G401.6 (cell line): ENCODE data around the gene STMN3.
A peak's percentile ranks its signal among the peaks of the same experiment; 100 is the strongest.
"Not testable (repeated sequence)": the region's sequence is repeated elsewhere in the genome, so short reads cannot be mapped to it uniquely, and the experiment has no call there.

Experiments
- FAIRE-seq: peaks from 2 replicates; lab custom pipeline; 2012; peaks lifted over from hg19 to GRCh38; lab: Jason Lieb, UNC

STMN3 gene

GRCh38 chr20:63678667-63679465, 25.6 kb upstream of the STMN3 start:
- FAIRE-seq = no peak

- no peak for FAIRE-seq
Observed at GRCh38 chr20:63678071-63678470, 24.8 kb upstream of the STMN3 start.

GRCh38 chr20:63675681-63676368, 22.6 kb upstream of the STMN3 start:
- FAIRE-seq = no peak

DNA sequence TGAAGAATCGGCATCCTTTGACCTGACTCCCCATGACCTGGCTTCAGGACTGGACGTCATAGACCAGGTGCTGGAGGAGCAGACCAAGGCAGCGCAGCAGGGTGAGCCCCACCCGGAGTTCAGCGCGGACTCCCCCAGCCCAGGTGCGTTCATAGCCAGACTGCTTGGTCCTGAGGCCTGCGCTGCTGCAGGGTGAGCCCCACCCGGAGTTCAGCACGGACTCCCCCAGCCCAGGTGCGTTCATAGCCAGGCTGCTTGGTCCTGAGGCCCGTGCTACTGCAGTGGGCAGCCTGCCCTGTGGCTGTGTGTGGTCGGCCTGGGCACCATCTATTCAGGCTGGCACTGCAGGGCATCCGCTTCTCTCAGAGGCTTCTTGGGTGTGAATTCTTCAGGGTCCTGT, 20.7 kb upstream of the STMN3 start:
- no peak for FAIRE-seq

DNA sequence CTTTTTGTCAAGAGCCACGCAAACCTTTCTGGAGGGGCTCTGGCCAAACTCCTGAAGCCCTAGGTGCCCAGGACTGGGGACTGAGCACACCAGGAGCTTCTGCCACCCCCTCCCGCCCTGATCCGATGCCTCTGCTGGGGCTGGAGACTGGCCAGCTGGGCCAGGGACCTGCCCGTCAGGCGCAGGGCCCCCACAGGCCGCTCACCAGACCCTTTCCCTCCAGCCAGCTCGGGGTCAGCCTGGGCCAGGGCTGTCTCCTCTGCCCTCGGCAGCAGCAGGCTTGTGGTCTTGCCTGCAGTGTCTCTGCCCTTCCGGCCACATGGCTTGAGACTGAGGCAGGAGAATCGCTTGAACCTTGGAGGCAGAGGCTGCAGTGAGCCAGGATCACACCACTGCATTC, 19.4 kb upstream of the STMN3 start:
- no peak for FAIRE-seq

GRCh38 chr20:63671695-63672094, 18.5 kb upstream of the STMN3 start:
- not testable (repeated sequence) for FAIRE-seq

- no peak for FAIRE-seq
Observed at GRCh38 chr20:63668351-63668750, 15.1 kb upstream of the STMN3 start.

- FAIRE-seq = no peak
Observed at GRCh38 chr20:63667858-63668257, 14.6 kb upstream of the STMN3 start.

GRCh38 chr20:63665708-63666107, 12.5 kb upstream of the STMN3 start:
- FAIRE-seq = no peak

DNA sequence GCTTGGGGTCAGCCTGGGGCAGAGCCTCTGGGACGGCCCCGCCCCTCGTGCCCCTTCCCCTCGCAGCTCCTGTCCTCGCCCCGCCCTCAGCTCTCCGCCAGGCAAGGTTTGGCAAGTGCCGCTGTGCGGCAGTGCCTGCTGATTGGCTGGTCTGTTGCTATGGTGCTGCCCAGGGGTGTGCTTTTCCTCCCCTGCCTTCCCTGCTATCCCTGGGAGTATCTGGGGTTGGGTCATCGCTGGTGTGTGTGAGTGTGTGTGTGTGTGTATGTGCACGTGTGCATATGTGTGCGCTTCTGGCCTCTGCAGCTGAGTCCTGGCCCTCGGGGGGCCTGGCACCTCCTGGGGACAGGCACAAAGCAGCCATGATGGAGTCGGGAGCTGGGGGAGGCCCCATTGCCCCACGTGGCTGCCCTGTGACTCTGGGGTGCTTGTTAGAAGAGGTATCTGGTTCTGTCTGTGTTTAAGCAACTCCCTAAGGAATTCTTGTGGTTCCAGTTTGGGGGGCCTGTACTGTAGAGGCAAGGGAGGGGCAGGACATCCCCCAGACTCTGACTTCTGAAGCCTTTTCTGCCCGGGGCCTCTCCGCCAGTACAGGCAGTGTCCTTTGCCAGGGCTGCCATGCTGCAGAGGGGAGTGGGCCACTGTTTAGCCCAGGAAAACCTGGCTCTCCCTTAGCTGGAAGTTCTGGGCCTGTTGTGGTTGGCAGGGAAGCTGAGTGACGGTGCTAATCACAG, 11.8 kb upstream of the STMN3 start:
- FAIRE-seq = no peak

DNA sequence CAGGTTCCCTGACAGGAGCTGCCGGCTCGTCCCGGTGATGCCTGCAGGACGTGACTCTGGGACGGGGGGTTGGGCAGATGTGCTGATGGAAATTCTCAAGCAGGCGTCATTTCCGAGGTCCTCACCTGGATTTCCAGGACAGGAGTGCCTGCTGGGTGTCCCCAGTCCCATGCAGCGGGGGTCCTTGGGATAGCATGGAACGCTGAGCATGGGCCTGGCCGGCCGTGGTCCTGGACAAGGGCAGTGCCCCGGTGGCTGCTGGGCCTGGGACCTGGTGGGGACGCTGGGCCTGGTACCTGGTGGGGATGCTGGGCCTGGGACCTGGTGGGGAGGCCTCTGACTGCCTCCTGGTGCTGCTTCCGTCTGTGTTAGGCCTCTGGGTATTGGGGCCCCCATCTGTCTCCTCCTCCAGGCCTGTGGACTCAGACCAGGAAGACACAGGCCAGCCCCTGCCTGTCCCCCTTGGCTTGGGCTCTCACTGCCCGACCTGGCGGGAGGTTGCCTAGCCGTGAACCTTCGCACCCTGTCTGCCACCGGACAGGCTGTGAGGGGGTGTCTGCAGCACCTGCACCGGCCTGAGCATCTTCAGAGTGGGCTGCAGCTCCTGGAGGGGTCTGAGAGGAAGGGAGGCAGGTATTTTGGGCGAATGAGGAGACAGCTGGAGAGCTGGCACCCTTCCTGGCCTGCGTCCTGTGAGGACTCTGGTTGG, 11.1 kb upstream of the STMN3 start:
- no peak for FAIRE-seq

- FAIRE-seq = no peak
Observed at GRCh38 chr20:63663332-63664066, 10.3 kb upstream of the STMN3 start.

DNA sequence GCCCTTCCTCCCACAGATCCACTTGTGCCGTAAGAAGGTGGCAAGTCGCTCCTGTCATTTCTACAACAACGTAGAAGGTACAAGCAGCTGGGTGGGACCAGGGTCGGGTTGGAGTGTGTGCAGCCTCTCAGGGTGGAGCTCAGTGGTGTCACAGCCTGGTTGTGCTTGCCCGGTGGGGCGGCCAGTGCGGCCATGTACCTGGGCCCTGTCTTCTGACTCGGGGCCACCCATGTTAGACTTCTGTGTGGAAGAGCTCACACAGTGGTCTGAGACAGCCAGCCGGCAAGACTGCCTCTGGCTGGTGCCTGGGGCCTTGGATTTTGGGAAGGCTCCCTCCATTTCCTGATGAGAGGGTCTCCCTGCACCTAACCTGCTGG, 9.6 kb upstream of the STMN3 start:
- FAIRE-seq = no peak

- FAIRE-seq = no peak
Observed at GRCh38 chr20:63661959-63662812, 9.0 kb upstream of the STMN3 start.

GRCh38 chr20:63661108-63661507, 7.9 kb upstream of the STMN3 start:
- no peak for FAIRE-seq

DNA sequence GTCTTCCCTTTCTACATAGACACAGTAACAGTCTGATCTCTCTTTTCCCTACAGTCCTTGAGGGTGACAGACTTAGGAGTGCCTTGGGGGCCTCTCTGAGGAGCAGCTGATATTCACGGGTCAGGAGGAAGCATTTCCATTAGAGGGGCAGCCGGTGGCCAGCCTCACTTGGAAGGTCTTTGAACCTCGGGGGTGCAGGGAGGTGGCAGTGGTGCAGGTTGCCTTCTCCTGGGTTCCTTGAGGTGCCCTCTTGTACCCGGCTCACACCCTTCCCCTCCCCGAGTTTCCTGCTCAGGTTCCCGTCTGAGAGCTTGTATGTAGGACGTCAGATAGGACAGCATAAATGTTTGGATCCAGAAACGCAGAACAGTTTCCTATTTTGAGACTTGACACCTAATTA, 7.4 kb upstream of the STMN3 start:
- no peak for FAIRE-seq

DNA sequence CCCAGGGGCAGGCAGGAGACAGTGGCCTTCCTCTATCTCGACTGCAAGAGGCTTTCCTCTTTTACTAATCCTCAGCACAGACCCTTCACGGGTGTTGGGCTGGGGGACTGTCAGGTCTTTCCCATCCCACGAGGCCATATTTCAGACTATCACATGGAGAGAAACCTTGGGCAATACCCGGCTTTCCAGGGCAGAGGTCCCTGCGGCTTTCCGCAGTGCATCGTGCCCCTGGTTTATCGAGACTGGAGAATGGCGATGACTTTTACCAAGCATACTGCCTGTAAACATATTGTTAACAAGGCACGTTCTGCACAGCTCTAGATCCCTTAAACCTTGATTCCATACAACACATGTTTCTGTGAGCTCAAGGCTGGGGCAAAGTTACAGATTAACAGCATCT, 7.0 kb upstream of the STMN3 start:
- FAIRE-seq = not testable (repeated sequence)

- no peak for FAIRE-seq
Observed at GRCh38 chr20:63659370-63659769, 6.1 kb upstream of the STMN3 start.

DNA sequence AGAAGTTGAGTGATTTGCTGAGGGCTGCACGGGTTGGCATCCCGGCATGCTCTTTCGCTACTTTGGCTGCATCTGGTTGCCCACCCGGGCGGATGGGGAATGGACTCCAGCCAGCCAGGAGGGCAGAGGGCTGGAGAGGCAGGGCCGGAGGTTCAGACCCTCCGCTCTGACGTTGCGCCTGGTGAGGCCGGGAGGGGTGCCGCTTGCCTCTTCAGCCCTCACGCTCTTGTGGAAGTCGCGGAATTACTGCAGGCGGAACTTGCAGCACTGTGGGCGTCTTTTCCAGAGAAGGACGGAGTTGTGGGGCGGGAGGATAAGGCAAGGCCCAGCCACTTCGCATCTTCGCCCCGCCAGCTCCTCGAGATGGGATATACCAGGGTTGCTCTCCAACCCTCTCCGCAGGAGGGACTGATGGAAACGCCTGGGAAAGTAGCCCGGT, 5.5 kb upstream of the STMN3 start:
- FAIRE-seq = no peak

DNA sequence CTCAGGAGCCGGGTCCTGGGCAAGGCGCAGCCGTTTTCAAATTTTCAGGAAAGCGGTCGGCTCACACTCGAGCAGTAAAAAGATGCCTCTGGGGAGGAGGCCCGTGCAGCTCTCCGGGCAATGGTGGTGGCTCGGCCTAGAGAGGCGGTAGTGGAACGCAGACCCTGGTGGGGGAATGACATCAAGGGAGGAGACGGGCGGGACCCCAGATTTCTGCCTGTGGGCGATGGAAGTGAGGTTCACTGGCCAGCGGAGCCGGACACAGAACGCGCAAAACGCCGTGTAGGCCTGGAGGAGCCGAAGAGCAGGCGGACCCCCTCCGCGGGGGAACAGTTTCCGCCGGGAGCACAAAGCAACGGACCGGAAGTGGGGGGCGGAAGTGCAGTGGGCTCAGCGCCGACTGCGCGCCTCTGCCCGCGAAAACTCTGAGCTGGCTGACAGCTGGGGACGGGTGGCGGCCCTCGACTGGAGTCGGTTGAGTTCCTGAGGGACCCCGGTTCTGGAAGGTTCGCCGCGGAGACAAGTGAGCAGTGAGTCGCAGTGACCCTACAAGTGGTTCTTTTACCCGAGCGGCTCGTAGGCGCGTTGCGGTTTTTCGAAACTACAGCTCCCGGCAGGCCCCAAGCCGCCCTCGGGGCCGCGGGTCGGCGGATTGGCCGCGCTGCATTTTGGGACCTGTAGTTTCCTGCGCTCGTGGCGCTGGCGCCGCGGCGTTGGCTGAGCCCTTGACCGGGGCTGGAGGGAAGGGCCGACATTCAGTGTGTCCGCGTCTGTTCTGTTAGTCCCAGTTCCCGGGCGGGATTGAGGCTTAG, 4.9 kb upstream of the STMN3 start, which contains the start of gene RTEL1:
TSS of gene RTEL1 (plus strand) at position 376 of the 812 bp plus-strand sequence. CDS start 1,091 bp downstream, outside the sequence.
- FAIRE-seq = peak; percentile 25
